Epithelial cell of esophagus (primary cell): ENCODE measurements around the gene DROSHA.

ENCODE experiments used
- DNase-seq: peaks from one replicate; pipeline ENCODE4 v3.0.0; 2010; ENCODE audit warnings: low read depth
- H3K4me3 ChIP-seq: 2 replicates; pipeline ENCODE4 v1.5.1; 2011; ENCODE audit warnings: mild to moderate bottlenecking, low read length, control low read depth
- TF ChIP-seq, protein P1 (sequence below): IDR thresholded peaks from 2 replicates; pipeline ENCODE4 v1.5.1; 2011; ENCODE audit warnings: low read depth, mild to moderate bottlenecking, low read length, control low read depth, inconsistent platforms; ENCODE audit not compliant: insufficient read depth; ENCODE audit errors: missing control alignments

The DROSHA gene

GRCh38 chr5:31427013-31427723 lies 104.7 kb downstream of the DROSHA start:
- H3K4me3 ChIP-seq = no peak overlapping the region
- DNase-seq = no peak
- TF ChIP-seq, protein P1, sequence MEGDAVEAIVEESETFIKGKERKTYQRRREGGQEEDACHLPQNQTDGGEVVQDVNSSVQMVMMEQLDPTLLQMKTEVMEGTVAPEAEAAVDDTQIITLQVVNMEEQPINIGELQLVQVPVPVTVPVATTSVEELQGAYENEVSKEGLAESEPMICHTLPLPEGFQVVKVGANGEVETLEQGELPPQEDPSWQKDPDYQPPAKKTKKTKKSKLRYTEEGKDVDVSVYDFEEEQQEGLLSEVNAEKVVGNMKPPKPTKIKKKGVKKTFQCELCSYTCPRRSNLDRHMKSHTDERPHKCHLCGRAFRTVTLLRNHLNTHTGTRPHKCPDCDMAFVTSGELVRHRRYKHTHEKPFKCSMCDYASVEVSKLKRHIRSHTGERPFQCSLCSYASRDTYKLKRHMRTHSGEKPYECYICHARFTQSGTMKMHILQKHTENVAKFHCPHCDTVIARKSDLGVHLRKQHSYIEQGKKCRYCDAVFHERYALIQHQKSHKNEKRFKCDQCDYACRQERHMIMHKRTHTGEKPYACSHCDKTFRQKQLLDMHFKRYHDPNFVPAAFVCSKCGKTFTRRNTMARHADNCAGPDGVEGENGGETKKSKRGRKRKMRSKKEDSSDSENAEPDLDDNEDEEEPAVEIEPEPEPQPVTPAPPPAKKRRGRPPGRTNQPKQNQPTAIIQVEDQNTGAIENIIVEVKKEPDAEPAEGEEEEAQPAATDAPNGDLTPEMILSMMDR = no peak

DNA sequence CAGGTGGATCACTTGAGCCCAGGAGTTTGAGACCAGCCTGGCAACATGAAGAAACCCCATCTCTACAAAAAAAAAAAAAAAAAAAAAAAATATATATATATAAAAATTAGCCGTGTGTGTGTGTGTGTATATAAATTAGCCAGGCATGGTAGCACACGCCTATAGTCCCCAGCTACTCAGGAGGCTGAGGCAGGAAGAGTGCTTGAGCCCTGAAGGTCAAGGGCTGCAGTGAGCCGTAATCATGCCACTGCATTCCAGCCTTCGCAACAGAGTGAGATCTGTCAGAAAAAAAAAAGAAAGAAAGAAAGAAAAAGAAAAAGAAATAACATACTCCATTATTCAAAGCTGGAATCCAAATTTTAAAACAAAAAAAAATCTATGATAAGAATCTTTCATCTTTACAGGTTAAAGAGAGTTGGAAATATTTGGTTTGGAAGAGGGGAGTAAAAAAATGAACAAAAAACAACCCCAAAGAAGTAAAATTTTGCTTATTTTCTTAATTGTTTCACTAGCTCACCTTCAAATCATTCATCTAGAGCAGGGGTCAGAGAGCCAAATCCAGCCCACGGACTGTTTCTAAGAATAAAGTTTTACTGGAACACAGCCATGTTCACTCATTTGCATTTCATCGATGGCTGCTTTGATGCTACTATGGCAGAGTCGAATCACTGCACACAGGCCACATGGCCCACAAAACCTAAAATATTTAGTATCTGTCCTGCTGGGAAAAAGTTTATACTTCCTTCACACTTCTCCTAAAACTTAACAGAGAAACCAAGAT lies 109.9 kb downstream of the DROSHA start:
- no peak for DNase-seq
- TF ChIP-seq, protein P1 = no peak
- no peak overlapping the region for H3K4me3 ChIP-seq

DNA sequence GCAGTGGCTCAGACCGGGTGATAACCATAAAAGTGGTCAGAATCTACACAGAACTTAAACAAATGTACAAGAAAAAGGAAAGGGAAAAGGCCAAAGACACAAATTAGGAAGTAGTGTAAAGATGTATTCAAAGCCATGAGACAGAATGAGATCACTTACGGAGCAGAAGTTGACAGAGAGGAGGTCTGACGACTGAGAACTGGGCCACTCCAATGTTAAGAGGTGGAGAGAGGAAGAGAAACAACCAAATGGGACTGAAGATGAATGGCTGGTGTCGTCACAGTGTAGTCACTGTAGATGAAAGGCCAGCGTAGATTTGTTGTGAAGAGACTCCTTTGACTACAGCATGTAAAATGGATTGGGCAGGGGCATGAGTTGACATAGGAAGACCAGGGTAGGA lies 114.4 kb downstream of the DROSHA start:
- no peak overlapping the region for H3K4me3 ChIP-seq
- TF ChIP-seq, protein P1 = no peak
- no peak for DNase-seq

GRCh38 chr5:31416547-31416946 lies 115.3 kb downstream of the DROSHA start:
- no peak for DNase-seq
- no peak overlapping the region for H3K4me3 ChIP-seq
- TF ChIP-seq, protein P1 = no peak

GRCh38 chr5:31415960-31416359 lies 115.9 kb downstream of the DROSHA start:
- no peak for DNase-seq
- H3K4me3 ChIP-seq = no peak overlapping the region
- TF ChIP-seq, protein P1 = no peak

- no peak overlapping the region for H3K4me3 ChIP-seq
- TF ChIP-seq, protein P1 = no peak
- no peak for DNase-seq
These were observed 116.6 kb downstream of the DROSHA start for GRCh38 chr5:31415009-31415923.
